OCI-LY7 (cell line): ENCODE data around the gene BST1. TPM values are rescaled to one million over a fixed set of nuclear protein-coding genes. Genes with fewer than 3 reads are reported as not detected.

Experiments
- BruUV-seq: library from RNA; stranded (reverse); fragments of 400-500 nt; replicated peaks from 2 replicates; lab custom pipeline; 2021; lab: Mats Ljungman, UMichigan
- CTCF ChIA-PET: fragments of 300-600 bp; sonication (Branson Sonifier 250); formaldehyde crosslinking; loops from one replicate; lab custom pipeline; 2022; ENCODE audit warnings: antibody characterized with exemption; ENCODE audit not compliant: unreplicated experiment; lab: Charles Lee
- POLR2A ChIA-PET: fragments of 300-600 bp; sonication (Branson Sonifier 250); formaldehyde crosslinking; loops from one replicate; lab custom pipeline; 2022; ENCODE audit warnings: antibody characterized with exemption; lab: Charles Lee
- DNase-seq: peaks from one replicate; pipeline ENCODE4 v3.0.0-alpha.2; 2015; ENCODE audit warnings: low spot score
- H2AFZ ChIP-seq: fragments of 200-600 bp; sonication (generic), shearing (Covaris generic); 2 replicates; pipeline ENCODE4 v1.6.1; 2014; ENCODE audit warnings: mild to moderate bottlenecking, antibody characterized with exemption, low read length, moderate library complexity
- H3K27ac ChIP-seq: fragments of 200-600 bp; sonication (generic); 2 replicates; pipeline ENCODE4 v1.5.1; 2014; ENCODE audit warnings: mixed run types, low read depth, mild to moderate bottlenecking, moderate library complexity, low read length, inconsistent platforms; ENCODE audit not compliant: poor library complexity, severe bottlenecking
- H3K36me3 ChIP-seq: fragments of 200-600 bp; sonication (generic); 2 replicates; pipeline ENCODE4 v1.6.1; 2014; ENCODE audit warnings: mild to moderate bottlenecking, antibody characterized with exemption, low read length, moderate library complexity, mixed read lengths; ENCODE audit not compliant: insufficient read depth
- H3K4me1 ChIP-seq: fragments of 200-600 bp; sonication (generic); 2 replicates; pipeline ENCODE4 v1.5.1; 2014; ENCODE audit warnings: mild to moderate bottlenecking, low read length; ENCODE audit not compliant: insufficient read depth, poor library complexity, severe bottlenecking
- H3K4me2 ChIP-seq: fragments of 200-600 bp; sonication (generic); 2 replicates; pipeline ENCODE4 v1.6.1; 2014; ENCODE audit warnings: mild to moderate bottlenecking, low read length
- H3K4me3 ChIP-seq: fragments of 200-600 bp; sonication (generic); 2 replicates; pipeline ENCODE4 v1.5.1; 2014; ENCODE audit warnings: mild to moderate bottlenecking, low read depth, low read length; ENCODE audit not compliant: poor library complexity, severe bottlenecking
- H3K79me2 ChIP-seq: fragments of 200-600 bp; sonication (generic); 2 replicates; pipeline ENCODE4 v1.6.1; 2016; ENCODE audit warnings: low read depth, mild to moderate bottlenecking, low read length, moderate library complexity, mixed read lengths; ENCODE audit not compliant: insufficient read depth
- H3K9me2 ChIP-seq: fragments of 200-600 bp; sonication (generic); 2 replicates; pipeline ENCODE4 v1.6.1; 2016; ENCODE audit warnings: mild to moderate bottlenecking, low read length, mixed read lengths; ENCODE audit not compliant: insufficient read depth
- H3K9me3 ChIP-seq: fragments of 200-600 bp; sonication (generic); 2 replicates; pipeline ENCODE4 v1.6.1; 2014; ENCODE audit warnings: mild to moderate bottlenecking, mixed run types, low read length, mixed read lengths
- H4K20me1 ChIP-seq: fragments of 200-600 bp; sonication (generic); 2 replicates; pipeline ENCODE4 v1.6.1; 2014; ENCODE audit warnings: mild to moderate bottlenecking, antibody characterized with exemption, low read length, moderate library complexity, mixed read lengths; ENCODE audit not compliant: insufficient read depth
- CTCF ChIP-seq: fragments of 200-600 bp; sonication (generic); conservative IDR thresholded peaks from 2 replicates; pipeline ENCODE4 v1.5.1; 2014; ENCODE audit warnings: mild to moderate bottlenecking, antibody characterized with exemption, low read length, moderate library complexity, mixed read lengths
- EZH2phosphoT487 ChIP-seq: fragments of 200-600 bp; sonication (generic); IDR thresholded peaks from 2 replicates; pipeline ENCODE4 v1.6.1; 2018; ENCODE audit warnings: low read depth, borderline replicate concordance, mild to moderate bottlenecking, mixed run types, antibody characterized with exemption, low read length, moderate library complexity, mixed read lengths
- intact Hi-C: fragments of 100-400 bp; cut with micrococcal nuclease; formaldehyde crosslinking; loops from one replicate; pipeline ENCODE4 v1.10.0; 2022; ENCODE audit not compliant: unreplicated experiment
- total RNA-seq, 2 experiments: library from RNA; depleted of rRNA in 1 of 2; stranded (reverse); fragments of >200 nt in 1 of 2; shearing (Covaris generic) in 1 of 2; gene quantifications; 2 replicates each; pipeline ENCODE4 v1.2.3, GENCODE V29; 2014 to 2022

Gene BST1
- total RNA-seq, 2 experiments from 2014 or later, result 0.21 to 0.50 TPM

- Histone ChIP-seq H3K79me2 (peaks cover 9% of the 10 kb centered on the region), H3K4me3 (no peak overlapping the region), H3K27ac (no peak overlapping the region), H4K20me1 (no peaks in the 10 kb centered on the region), H3K4me1 (peaks cover 21% of the 10 kb centered on the region), H2AFZ (no peak overlapping the region), H3K4me2 (no peak overlapping the region), H3K9me3 (no peaks in the 10 kb centered on the region), H3K9me2 (no peaks in the 10 kb centered on the region), H3K36me3 (peaks cover 14% of the 10 kb centered on the region; the same call in 1 of the 2 replicates)
- no peak for DNase-seq
- TF ChIP-seq CTCF, result no peak
- BruUV-seq, result no TSS peak
- intact Hi-C loops, result loop anchor here (10.0 kb wide), 1 partner anchor 566 kb away; the partner anchor contains the start of gene TAPT1
- ChIA-PET CTCF (no interaction called here), POLR2A (interaction anchor here (0.5 to 1.9 kb wide), 4 partner anchors 21 to 149 kb away, joined by 3 to 5 read pairs (median 4); partner anchors contain the start of gene FAM200B)
Measured at GRCh38 chr4:15658781-15659180, 44.1 kb upstream of the BST1 start.

- no peak overlapping the region for H3K4me3 ChIP-seq
- no peaks in the 10 kb centered on the region for H3K79me2 ChIP-seq
- H4K20me1 ChIP-seq, result no peaks in the 10 kb centered on the region
- H3K4me2 ChIP-seq, result no peak overlapping the region
- BruUV-seq, result no TSS peak
- peaks cover 14% of the 10 kb centered on the region; the same call in 1 of the 2 replicates for H3K36me3 ChIP-seq
- ChIA-PET POLR2A (interaction anchor here (0.7 to 1.9 kb wide), 5 partner anchors 9 to 148 kb away, joined by 3 to 5 read pairs (median 4); partner anchors contain the start of gene FAM200B), CTCF (interaction anchor here (0.6 kb wide), 1 partner anchor 200 kb away, joined by 6 read pairs; no protein-coding TSS in a partner anchor)
- H2AFZ ChIP-seq, result no peak overlapping the region
- no peak for TF ChIP-seq CTCF
- no peak for TF ChIP-seq EZH2phosphoT487
- DNase-seq, result no peak
- peaks cover 21% of the 10 kb centered on the region for H3K4me1 ChIP-seq
- no peak overlapping the region for H3K27ac ChIP-seq
- H3K9me2 ChIP-seq, result no peaks in the 10 kb centered on the region
- no peaks in the 10 kb centered on the region for H3K9me3 ChIP-seq
- intact Hi-C loops, result loop anchor here (10.0 kb wide), 1 partner anchor 565 kb away; the partner anchor contains the start of gene TAPT1
Measured at GRCh38 chr4:15659768-15660570, 42.9 kb upstream of the BST1 start.
